GM18508 (cell line): ENCODE measurements around the gene C11orf87.

Source experiments
- ATAC-seq: cut with Tn5 transposase; IDR thresholded peaks from one replicate; pipeline ENCODE4 v1.9.1; 2021; ENCODE audit warnings: moderate number of reproducible peaks; ENCODE audit not compliant: insufficient read depth, unreplicated experiment

C11orf87 gene

GRCh38 chr11:109435121-109435742 lies 13.2 kb downstream of the C11orf87 start:
- no peak for ATAC-seq

- ATAC-seq: no peak
Measured at GRCh38 chr11:109439684-109440083, 17.7 kb downstream of the C11orf87 start.

GRCh38 chr11:109443052-109443451 lies 21.1 kb downstream of the C11orf87 start:
- no peak for ATAC-seq

- ATAC-seq: no peak
Measured at GRCh38 chr11:109454857-109455256, 32.9 kb downstream of the C11orf87 start.
